Umbilical cord (tissue), 2 donors: Measurements from ENCODE around the gene GNL2. TPM values are rescaled to one million over a fixed set of nuclear protein-coding genes. Genes with fewer than 3 reads are reported as not detected.

Source experiments
- DNase-seq: peaks from one replicate; pipeline ENCODE4 v3.0.0-alpha.2; 2015; ENCODE audit warnings: low spot score
- total RNA-seq: library from RNA; depleted of rRNA; stranded (reverse); fragments of >200 nt; gene quantifications from one replicate; pipeline ENCODE4 v1.2.3, GENCODE V29; 2014; ENCODE audit warnings: low replicate concordance; ENCODE audit not compliant: insufficient read depth

Gene GNL2
- 48.9 TPM for total RNA-seq

DNA sequence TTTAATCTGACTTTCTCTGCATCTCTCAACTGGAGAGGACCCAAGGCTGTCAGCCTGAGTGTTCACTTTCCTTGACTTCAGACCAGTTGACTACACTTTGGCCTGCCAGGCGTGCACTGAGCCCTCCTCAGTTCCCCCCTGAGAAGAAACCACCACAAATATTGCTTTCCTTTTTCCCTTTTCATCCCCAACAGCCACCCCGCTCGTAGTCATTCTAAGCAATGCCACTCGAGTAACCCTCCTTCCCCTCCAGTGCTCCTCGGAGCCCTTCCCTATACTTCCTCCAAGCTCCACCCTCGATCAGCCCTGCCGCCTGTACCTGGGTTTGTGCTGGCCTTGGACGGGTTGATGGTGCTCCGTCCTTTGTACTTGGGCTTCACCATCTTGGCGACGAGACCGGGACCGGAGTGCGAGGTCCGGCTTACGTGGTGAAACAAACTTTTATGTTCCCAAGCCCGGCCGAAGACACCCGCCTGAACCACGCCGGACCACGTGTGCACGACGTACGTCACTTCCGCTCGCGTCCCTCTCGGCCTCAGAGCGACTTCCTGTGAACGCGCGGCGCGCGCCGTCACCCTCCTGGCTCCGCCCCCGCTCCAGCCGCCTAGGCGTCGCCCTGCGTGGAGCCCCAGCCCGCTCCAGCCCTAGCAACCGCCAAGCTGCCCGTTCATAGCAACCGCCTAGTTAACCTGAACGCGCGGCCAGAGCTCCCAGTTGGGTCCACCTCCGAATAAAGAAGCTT is at the start of gene GNL2:
GNL2 (minus strand) TSS at position 498 of the 742 bp plus-strand sequence; CDS start at position 383, 115 bp downstream.
- peak; percentile 99 for DNase-seq

DNA sequence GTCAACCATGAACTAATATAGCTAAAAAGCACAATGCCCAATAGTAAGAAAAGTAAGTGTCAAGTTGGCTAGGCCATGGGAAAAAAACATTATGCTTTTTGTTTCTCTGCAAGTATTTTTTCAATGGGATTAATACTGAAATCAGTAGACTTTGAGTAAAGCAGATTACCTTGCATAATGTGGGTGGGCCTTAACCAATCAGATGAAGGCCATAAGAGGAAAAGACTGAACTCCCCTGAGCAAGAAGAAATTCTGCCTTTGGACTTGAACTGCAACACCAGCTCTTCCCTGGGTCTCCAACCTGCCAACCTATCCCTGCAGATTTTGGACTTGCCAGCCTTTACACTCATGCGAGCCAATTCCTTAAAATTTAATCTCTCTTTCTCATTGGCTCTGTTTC is 45.3 kb upstream of the GNL2 start:
- DNase-seq = no peak

DNA sequence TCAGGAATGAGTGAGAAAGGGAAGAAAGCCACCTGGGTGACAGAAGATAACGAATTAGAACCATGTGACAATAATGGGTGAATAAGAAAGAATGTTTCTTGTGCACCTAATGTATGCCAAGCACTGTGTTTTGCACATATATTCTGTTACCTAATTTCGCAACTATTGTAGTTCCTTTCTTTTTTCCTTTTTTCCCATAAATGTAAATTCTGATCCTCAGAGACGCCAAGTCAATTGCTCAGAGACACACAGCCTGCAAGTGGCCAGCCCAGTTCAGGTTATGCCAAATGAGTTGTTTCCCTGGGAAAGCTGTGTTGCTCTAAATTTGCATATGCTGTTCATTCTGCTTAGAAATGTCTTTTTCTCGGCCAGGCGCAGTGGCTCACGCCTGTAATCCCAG is 40.7 kb upstream of the GNL2 start:
- DNase-seq = no peak

DNA sequence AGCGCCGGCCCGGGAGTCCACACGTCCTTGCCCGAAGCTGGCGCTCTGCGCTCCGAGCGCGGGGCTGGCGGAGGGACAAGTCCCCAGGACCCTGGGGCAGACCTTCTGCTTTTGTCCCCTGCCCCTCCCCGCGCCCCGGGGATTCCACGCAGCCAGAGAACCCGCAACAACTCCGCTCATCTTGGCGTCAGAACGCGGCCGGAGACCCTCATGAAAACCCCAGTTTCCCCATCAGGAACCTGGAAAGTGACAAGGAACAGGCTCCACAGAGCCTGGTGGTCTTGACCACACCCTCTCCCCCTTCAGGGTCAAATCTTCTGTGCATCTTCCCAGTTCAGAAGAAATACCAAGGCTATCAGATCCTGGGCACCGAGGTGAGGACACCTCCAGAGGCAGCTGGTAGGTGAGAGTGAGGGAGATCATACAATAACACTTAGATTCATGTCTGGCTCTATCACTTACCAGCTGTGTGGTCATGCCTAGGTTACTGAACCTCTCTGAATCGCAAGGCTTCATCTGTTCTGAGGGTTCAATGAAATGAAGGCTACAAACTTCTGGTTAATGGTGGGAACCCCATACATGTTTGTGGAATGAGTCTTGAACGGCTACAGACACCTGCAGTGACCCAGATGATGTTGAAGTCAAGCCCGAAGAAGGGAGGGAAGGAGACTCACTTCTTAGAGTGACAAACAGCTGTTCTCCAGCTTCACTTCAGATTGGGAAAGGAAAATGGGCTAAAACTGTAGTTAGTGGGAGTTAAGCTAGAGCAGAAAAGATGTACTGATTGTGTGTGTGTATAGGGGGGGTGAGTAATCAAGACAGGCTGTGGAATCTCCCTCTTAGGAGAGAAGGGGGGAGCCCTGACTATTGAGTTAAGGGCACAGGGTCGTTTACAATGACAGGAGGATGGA is 39.5 kb upstream of the GNL2 start:
- no peak for DNase-seq

DNA sequence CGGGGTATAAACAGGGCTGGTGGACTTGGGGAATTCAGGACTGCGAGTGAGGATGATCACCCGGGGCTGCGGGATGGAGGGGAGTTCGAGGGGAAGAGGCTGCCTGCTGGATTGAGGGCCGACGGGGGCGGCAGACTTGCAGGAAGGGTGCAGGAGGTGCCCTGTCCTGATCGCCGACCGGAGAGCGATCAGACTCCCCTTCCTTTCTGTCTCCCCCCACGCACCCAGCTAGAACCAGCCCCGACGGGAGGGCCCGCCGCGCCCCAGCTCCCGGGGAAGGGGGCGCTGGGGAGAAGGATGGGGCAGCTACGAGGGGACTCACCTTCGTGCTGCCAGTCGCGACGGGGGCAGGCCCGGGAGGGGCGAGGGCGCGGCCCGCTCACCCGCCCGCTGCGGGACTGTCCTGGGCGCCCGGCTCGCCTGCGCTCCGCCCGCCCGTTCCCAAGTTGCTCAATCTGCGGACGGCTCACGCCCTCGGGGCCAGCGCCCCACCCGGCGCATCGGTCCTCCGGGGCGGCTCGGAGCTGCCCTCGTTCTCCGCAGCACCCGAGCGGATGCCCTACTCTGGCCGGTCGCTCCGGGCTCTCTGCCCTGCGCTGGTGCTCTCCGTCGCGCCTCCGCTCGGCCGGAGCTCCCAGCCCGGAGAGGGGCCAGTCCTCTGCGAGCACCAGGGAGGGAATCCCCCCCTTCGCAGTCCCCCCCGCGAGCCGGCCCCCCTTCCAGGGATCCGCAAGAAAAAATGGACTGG is 38.7 kb upstream of the GNL2 start, which contains the start of gene RSPO1:
RSPO1 (minus strand) TSS at position 649 of the 748 bp plus-strand sequence. CDS start 5,231 bp downstream, outside the sequence.
- peak; percentile 33 for DNase-seq

DNA sequence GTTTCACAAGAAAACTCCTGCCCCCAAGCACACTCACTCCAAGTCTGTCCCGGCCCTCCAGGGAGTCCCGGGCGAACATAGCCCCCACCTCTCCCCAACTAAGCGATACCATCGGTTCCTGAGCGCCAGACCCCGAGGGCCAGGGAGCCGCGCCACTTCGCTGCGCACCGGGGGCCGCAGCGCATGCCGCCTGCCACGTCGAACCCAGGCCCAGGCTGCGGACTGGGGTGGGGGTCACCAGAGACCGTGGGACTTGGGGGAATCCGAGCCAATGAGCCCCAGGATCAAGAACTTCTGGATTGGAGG is 38.2 kb upstream of the GNL2 start:
- DNase-seq = no peak

DNA sequence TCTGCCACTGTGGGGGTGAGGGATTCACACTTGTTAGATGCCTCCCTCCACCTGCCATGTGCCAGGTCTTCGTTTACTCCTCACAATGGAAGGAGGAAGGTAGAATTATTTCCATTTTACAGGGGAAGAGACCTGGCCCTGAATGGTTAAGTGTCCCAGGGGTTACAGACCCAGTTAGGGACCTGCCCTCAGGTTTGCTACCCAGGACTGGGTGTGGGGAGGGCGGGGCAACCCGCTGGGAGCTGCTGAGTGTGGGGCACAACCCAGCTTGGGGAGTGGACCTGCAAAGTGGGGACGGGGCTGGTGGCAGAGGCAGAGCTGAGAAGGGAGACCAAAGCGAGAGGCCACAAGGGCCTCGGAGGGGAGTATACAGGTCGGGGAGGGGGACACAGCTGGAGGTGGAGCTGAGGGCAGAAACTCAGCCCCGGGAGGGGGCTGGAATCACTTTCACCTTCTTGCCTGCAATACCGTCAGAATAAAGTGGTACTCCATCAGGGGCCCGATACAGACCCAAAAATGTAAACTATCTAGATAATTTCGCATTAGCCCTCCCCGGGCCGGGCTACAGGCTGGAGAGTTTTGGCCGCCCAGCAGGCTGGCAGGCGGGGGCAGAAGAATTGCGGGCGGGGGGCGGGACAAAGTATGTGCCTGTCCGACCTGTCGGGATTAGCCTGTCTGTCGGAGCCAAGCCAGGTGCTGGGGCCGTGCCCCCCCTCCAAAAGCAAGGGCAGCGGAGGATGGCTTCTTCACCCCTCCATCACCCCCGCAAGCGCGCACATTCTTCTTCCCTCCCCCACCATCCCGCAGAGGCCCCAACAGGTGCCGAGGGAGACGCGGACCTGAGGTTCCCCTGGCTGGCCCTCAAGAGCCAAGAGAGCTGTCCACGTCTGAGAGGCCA is 37.6 kb upstream of the GNL2 start:
- DNase-seq = no peak

DNA sequence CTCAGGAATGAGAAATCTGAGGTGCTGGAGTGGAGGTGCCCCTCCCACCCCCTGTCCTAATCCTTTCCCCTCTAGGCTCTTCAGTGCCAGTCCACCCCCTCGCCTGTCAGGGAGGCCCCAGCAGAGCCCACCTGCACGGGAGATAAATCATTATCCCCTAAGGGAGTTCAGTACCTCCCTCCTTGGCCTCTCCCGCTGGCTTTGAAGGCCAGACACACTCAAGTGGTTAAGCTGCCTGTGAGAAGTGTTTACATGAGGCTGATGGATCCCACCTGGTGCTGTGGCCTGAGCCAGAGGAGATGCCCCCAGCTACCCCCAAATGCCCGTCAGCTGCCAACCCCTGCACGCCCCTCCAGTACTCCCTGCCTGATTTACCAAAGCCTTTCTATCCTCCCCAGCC is 35.3 kb upstream of the GNL2 start:
- no peak for DNase-seq

DNA sequence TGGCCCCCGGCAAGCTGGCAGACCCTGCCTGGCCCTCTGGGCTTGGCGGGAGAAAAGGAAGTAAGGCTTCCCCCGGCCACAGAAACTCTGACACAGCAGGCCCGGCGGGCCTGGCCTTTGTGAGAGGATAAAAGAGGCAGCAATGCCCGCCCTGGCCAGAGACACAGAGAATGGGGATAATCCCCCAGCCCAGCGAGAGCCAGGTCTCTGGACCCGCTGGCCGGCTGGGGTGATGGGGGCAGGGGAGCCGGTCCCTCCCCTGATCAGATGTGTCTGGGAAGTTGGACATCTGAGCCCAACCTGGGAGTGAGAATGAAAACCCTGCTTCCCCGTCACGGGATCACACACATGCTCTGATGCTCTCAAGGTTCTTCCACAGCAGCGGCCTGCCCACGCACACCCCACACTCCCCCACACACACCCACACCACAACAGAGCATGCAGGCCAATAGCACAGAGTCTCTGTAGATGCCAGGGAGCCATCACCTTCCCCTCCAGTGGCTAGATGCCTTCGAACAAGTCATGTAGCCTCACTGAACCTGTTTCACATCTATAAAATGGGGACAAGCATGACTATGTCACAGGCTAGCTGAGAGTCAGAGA is 34.8 kb upstream of the GNL2 start:
- no peak for DNase-seq

DNA sequence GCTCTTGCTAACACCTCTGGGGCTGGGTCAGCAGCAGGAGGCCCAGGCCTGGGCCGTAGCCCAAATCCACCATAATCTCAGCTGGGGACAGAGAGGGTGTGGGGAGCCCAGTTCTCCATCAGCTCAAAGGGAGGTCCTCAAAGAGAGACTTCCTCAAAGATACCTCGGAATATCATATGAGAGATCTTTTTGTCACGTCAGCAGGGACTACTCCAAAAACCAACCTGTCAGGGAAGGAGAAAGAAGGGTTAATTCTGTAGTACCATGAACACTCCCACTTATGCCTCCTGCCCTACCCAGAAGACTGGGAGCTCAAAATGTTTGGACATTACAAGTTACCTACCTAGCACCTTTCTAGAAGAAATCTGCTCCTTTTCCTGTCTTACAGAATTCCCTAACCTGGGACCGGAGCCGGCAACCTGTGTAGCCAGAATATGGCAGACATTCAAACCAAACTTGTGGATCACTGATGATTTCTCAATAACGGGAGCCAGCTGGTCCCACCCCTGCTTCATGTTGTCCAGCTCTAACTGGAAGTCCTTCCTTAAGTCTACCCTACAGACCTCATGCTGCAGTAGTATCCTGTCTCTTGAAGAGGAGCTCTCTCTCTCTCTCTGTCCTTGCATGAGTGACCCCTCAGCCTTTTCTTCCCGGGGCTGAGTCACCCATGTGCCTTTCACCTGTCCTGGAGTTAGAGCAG is 34.1 kb upstream of the GNL2 start:
- no peak for DNase-seq

DNA sequence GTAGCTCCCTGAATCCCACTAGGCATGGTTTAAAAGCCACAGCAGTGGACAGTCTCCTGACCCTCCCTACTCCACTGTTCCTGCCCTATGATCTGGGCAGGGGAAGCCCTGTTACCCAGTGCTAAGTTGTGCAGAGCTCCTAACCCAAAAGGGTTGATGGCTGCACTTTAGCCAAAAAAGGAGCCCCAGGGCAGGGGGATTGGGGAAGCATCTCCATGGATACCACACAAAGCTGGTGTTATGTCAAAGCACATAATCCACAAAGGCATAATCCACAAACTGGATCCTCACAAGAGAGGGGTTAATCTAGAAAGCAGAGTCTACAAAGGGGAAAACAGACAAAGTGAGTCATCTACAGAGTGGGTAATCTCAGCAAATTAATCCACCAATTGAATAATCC is 33.3 kb upstream of the GNL2 start:
- no peak for DNase-seq

DNA sequence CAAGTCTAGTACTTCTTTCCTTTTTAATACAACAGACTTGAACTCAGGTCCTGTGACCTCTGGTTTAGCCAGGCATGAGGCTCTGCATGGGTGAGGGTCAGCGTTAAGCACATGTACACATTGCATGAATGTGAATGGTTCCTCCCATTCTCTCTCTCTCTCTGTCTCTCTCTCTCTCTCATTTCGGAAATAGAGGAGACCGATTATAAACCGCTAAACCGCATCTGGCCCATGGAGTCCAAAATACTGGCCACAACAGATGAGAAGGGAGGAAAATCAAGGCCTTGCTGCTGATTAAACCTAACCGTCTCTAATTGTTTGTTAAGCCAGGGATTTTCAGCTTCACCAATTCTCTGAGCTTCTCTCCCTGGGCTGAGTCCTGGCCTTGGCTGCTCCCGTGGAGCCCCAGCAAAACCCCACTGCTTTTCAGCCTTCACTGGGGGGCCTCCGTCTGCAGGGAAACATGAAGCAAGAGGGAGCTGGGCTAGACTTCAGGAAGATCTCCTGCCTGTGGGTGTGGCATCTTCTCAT is 32.4 kb upstream of the GNL2 start:
- DNase-seq = no peak

DNA sequence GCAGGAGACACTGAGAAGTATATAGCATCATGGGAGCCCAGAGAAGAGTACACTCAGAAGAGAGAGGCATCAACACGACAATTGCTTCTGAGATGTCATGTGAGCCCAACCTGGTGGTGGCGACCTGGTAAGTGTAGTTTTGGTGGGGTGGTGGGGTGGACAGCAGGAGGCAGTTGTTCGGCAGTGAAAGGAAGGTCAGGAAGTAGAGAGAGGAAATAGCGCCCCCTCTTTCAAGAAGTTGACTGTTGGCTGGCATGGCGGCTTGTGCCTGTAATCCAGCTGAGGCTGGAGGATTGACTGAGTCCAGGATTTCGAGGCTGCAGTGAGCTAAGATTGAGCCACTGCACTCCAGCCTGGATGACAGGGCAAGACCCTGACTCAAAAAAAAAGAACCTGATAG is 26.4 kb upstream of the GNL2 start:
- DNase-seq = no peak

DNA sequence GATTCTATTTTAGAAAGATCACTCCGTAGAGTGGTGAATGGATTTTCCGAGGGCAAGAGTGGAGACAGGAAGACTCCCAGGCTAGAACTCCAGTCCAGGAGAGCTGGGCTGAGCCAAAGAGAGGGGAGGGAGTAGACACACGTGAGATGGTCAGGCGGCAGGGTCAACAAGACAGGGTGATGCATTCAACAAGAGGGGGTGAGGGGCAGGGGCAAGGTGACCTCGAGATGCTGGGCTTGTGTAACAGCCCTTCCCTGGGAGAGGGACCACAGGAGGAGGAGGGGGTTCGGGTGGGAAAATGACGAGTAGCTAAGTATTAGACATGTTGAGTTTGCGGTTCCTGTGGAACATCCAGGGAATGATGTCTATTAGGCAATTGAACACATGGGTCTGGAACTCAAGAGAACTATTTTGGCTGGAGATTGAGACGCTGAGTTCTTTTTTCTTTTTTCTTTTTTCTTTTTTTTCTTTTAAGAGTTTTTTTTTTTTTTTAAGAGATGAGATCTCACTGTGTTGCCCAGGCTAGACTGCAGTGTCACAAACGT is 25.7 kb upstream of the GNL2 start:
- no peak for DNase-seq

DNA sequence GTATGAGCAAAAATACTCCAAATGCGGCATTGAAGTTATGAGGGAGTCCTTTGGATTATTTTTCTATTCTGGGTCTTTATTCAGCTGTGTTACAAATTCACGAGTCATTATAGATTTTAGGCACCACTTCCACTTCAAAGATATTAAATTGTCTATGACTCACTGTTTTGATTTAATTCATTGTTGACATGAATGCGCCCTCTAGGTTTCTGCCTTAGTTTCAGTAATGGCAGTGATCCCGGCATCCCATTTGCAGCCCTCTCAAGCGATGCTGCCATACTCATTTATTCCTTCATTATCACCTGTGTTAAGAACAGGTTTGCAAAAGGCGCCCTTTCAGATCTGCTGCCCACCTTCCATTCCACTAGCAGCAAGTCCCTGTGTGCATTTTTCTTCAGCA is 25.0 kb upstream of the GNL2 start:
- no peak for DNase-seq

DNA sequence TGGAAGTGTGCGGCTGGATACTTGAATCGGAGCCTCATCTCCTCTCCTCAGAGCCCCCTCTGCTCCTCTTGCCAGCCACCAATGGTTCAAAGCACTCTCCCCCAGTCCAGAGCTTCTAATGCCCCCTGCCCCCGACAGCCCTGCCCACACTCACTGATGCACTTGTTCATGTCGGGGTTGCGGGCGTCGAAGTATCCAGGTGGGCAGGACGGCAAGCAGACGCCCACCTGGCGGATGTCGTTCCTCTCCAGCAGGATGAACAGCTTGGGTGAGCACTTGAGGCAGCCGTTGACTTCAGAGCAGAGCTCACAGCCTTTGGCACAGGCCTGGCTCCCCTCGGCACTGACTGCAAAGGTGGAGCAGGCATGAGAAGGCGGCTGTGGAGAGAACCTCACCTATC is 20.6 kb upstream of the GNL2 start:
- no peak for DNase-seq

DNA sequence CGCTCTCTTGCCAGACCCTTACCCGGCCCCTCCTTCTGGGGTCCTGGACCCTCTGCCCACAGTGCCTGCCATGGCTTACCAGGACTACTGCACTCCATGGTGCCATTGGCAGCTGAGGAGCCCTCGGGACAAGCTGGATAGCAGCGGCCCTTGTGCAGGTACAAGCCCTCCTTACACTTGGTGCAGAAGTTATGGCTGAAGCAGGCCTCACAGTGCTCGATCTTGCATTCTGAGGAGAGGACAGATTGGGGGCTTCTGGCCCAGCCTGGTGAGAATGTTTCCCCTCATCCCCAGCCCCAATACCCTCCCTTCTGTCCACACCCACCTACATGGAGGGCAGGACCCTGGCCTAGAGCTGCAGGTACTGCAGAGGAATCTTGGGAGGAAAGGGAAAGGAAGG is 18.4 kb upstream of the GNL2 start:
- DNase-seq = no peak

DNA sequence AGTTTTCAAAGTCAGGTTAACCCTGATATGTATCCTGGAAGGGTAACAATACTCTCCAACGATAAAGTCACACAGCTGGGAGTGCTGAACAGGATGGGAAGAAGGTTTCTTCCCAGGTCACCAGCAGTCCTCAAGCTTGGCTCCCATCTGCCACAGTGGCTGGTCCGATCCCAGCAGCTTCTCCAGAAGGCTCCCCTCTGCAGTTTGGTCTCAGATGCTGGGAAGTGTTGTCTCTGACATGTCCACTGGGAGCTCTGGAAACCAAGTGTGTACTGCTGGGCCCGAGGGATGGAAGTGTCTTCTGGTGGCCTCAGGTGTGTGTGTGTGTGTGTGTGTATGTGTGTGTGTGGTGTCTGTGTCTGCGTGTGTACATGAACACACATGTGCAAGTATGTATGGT is 16.4 kb upstream of the GNL2 start:
- DNase-seq = no peak

DNA sequence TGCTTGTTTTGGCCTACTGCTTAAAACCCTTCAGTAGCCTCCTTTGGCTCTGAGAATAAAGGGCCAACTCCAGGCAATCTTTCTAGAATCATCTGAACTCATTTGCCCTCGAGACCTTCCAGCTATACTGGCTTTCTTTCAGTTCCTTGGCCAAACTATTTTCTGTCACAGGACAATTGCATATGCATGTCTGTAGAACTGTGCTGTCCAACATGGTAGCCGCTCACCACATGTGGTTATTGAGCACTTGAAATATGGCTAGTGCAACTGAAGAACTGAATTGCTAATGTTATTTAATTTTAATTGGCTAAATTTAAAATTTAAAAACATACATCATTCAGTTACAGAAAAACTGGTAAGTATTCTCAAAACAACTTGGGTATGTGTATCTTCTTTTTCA is 14.3 kb upstream of the GNL2 start:
- DNase-seq = no peak

DNA sequence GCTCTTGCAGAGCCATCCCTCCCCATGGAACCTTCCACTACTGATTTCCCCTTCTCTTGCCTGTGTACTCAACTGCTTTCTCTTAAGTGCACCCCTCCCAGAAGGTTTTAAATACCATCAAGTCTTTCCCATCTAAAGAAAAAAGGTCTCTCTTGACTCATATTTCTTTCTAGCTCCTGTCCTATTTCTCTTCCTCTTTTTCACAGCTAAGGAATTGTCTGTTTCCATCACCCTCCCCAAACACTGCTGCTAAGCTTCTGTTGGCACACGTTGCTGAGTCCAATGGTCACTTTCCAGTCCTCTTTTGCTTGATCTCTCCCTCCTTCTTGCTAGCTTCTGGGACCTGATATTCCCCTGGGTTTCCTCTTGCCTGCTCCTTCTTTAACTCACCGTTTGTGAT is 13.3 kb upstream of the GNL2 start:
- no peak for DNase-seq
